ENCODE results near the gene PCTP. TPM values are rescaled to one million over a fixed set of nuclear protein-coding genes. Genes with fewer than 3 reads are reported as not detected.

PCTP gene
- 10 to 100 TPM; 29.3 to 36.7 (median 31.0) TPM for polyA plus RNA-seq (ENCODE audit: insufficient read length in 4 of 4)

DNA sequence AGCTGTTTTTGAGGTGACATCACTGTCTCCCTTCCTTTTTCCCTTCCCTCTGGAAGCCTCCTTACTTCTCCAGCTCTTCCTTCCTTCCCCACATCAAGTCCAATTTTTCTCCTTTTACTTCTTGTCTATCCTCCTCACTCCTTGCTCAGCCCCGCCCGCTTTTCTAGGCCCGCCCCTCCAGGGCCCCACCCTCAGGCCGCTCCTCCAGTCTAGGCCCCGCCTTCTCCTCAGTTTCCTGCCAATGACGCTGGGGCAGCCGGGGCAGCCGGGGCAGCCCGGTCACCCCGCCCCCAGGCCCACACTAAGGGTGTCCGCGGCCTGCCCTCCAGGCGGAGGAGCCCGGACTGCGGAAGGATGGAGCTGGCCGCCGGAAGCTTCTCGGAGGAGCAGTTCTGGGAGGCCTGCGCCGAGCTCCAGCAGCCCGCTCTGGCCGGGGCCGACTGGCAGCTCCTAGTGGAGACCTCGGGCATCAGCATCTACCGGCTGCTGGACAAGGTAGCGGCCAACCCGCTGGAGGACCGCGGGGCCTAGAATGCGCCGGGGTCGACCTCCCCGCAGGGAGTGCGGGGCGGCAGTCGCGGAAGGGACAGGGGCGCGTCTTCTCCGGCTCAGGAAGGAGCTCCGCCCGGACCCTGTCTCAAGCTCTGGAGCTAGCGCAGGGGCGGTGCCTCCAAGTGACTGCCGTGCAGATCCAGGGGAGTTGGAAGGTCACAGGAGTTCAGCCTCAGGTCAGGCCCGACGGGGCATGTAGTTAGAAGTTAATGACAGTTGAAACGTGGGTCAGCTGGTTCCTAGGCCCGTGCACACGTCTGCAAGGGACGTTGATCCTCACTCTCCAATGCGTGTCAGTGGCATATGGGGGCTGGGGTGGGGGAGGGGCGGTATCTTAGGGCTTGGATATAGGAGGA, at the start of gene PCTP:
TSS of gene PCTP (plus strand) at position 302 of the 908 bp plus-strand sequence. CDS start at position 355, 53 bp downstream.
- DNase-seq (ENCODE audit: low read depth in 4 of 4, low spot score in 3 of 4), result peak in 3 of 4 donors; percentile 71 to 83 (median 78)

DNA sequence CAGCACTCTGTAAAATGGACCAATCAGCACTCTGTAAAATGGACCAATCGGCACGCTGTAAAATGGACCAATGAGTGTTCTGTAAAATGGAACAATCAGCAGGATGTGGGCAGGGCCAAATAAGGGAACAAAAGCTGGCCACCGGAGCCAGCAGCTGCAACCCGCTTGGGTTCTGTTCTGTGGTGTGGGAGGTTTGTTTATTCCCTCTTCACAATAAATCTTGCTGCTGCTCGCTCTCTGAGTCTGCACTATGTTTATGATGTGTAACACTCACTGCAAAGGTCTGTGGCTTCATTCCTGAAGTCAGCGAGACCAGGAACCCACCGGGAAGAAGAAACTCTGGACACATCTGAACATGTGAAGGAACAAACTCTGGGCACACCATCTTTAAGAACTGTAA, 48.7 kb upstream of the PCTP start:
- no peak for DNase-seq (ENCODE audit: low read depth in 4 of 4, low spot score in 3 of 4)

GRCh38 chr17:55704401-55704800, 46.5 kb upstream of the PCTP start:
- no peak for DNase-seq (ENCODE audit: low read depth in 4 of 4, low spot score in 3 of 4)

GRCh38 chr17:55705847-55706246, 45.0 kb upstream of the PCTP start:
- DNase-seq (ENCODE audit: low read depth in 4 of 4, low spot score in 3 of 4), result no peak

DNA sequence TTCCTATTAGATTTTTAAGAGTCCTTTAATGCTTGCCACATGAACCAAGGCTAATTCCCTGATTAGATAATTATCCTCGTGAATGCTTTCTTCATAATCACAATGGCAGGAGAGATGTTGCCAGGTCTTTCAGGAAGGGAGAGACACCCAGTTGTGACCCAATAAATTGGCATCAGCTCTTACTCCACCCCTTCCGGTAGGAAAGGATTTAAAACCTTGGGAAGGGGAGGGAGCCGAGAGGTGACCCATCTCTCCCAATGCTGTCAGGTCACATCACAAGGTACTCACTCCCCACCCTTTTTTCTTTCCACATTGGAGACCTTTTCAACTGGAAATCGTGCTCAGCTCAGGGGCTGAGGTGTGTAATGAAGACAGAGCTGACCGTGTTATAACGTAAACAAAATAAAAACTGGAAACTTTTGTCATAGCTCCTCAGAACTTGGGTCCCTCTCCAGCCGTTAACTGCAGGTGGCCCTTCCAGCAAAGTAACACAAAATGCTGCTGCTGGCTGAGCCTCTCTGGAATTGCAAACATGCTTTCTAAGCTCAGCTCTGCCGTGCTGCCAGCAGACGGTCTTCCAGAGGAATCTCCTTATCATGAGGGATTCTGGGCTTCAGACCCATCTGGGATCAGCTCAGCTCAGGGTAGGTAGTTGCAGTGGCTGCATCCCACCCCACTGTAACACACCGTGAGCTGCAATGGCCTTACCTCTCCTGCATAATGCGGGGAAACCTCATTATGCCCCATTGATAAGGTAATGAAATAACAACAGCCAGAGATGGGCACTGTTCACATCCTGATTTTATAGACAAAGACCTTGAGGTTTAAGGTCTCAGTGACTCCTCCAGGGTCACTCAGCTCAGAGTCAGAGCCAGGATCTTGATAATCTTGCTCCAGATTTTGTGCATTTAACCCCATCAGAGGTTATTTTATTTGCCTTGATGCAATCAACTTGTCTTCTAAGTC, 43.8 kb upstream of the PCTP start:
- DNase-seq (ENCODE audit: low read depth in 4 of 4, low spot score in 3 of 4), result no peak

DNA sequence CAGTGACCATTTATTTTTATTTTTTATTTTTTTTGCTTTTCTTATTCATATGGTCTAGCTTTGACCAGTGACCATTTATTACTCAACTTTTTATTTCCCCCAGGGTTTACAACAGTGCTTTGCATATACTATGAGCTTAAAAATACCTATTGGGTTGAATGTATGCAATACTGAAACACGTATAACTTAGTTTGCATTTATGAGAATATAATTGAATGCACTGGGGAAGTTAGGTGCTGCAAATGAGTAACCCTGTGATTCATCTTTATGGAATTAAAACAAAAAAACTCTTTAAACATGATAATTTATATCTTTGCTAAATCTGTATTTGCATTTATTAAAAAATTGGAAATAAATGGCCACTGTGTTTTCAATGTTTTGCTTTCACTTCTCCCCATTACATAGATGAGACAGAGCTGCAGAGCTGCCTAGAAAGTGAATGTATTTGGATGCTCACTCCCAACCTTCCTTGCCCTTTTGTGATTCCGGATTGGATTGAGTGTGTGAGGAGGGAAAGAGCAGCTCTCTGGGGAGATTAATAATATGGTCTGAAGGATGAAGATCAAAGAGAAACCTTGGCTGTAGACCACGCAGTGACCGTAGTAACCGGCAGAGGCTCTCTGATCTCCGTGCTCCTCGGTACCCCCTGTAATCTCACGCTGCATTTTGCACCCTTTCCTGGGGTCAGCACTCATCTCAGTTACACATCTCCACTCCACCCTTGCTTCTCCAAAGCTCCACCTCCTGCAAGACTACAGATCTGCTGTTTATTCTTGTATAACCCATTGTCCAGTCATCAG, 42.5 kb upstream of the PCTP start:
- no peak for DNase-seq (ENCODE audit: low read depth in 4 of 4, low spot score in 3 of 4)

- no peak for DNase-seq (ENCODE audit: low read depth in 4 of 4, low spot score in 3 of 4)
These were observed 41.4 kb upstream of the PCTP start for GRCh38 chr17:55709440-55709839.

DNA sequence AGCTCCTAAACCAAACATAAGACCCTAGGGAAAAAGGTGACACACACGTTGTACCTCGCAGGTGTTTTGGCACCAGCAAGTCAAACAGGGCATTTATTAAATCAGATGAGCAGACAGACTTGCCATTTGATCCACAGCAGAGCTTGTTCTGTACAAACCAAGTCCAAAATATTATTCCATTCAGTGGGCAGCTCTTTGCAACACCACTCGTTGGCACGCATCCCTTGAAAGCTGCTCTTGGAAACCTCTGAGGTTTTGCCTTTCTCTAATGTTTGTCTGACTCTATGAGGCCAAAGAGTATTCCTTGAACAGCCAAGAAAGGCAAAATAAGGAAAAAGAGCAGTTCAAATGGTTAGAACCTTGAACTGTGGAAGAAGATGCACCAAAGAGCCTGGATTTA, 40.9 kb upstream of the PCTP start:
- no peak for DNase-seq (ENCODE audit: low read depth in 4 of 4, low spot score in 3 of 4)

GRCh38 chr17:55710410-55710809, 40.4 kb upstream of the PCTP start:
- DNase-seq (ENCODE audit: low read depth in 4 of 4, low spot score in 3 of 4), result no peak

- DNase-seq (ENCODE audit: low read depth in 4 of 4, low spot score in 3 of 4), result no peak
These were observed 39.9 kb upstream of the PCTP start for GRCh38 chr17:55710829-55711496.

- DNase-seq (ENCODE audit: low read depth in 4 of 4, low spot score in 3 of 4), result no peak
These were observed 33.4 kb upstream of the PCTP start for GRCh38 chr17:55717432-55717831.

GRCh38 chr17:55717898-55718735, 32.7 kb upstream of the PCTP start:
- DNase-seq (ENCODE audit: low read depth in 4 of 4, low spot score in 3 of 4), result peak in 3 of 4 donors; percentile 79 to 81 (median 80)

DNA sequence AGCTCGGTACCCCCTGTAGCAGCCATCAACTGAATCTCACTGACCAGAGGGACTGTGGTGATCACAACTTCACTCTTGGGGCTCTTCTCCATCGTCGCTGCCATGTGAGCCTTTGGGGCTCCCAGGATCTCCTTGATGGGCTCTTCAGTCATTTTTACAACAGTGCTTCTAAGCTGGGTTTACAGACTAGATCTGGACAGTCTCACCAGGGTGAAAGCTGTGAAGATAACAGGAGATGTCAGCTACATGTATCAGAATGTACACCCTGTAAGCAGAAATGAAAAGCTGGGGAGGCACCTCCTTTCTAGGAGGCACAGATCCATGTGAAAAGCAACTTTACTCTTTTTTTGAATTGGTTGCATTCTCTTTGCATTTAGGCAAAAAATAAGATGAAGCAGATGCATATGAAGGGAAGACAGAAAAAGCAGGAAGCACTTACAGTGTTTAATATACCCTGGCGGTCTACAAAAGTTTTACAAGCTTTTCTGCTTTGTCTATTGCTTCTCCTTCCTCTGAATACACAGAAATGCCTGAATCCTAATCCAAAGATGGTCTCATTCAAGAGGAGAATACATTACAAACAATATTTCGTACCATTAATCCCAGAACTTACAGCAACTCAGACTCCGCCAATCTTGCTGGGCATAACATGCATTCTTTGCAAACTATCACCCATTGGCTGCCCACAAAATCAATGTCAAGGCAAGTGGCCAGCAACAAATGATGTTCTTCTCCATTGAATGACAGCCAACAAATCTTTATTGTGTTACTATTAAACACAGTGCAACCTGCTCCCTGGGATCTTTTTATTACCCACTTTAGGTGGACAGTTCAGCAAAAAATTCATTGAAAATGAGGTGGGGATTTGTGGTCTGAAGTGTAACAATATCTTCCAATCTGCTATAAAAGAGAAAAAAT, 29.7 kb upstream of the PCTP start:
- no peak for DNase-seq (ENCODE audit: low read depth in 4 of 4, low spot score in 3 of 4)

GRCh38 chr17:55722016-55722736, 28.7 kb upstream of the PCTP start:
- no peak for DNase-seq (ENCODE audit: low read depth in 4 of 4, low spot score in 3 of 4)

DNA sequence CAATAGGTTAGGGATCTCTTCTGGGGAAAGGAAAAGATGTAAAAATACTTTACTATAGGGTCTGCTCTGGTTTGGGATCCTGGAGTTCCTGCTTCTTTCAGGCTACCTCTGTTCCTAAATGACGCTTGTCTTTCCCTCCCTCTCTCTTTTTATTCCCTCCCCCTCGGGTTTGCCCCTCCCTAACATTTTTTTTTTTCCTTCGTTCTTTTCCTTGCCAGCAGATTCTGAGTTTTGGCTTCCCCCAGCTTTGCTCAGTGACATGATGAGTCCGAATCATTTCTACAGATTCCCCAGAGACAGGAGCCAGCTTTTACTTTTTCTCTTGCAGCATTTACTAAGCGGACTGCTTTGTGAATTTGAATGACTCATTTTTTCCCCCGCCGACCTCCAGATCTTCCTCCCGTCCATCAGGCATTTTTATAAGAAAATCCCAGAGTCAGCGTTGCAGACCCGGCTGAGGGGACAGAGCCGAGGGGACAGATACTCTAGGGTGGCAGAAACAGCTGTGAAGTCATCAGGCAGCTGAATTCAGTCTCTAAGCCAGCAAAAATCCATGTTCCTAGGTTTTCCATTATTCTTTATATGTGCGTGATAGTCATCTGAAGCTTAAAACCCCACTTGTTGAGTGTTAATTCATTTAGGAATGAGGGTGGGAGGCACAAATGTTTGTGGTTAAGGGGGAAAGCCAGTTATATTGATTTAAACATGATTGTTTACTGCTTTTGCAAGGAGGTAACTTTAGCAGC, 27.9 kb upstream of the PCTP start, which contains the start of gene TMEM100:
TSS of gene TMEM100 (minus strand) at position 123 of the 746 bp plus-strand sequence. CDS start 1,794 bp downstream, outside the sequence.
- peak in 1 of 4 donors; percentile 28 for DNase-seq (ENCODE audit: low read depth in 4 of 4, low spot score in 3 of 4)

GRCh38 chr17:55723488-55723848, 27.4 kb upstream of the PCTP start:
- DNase-seq (ENCODE audit: low read depth in 4 of 4, low spot score in 3 of 4), result no peak
